H1 (cell line): Measurements from ENCODE around the gene APOL5. TPM values are rescaled to one million over a fixed set of nuclear protein-coding genes. Genes with fewer than 3 reads are reported as not detected.

Experiments used
- KDM5A ChIP-seq: fragments of 200-600 bp; IDR thresholded peaks from 2 replicates; pipeline ENCODE4 v1.7.1; 2012; ENCODE audit warnings: mild to moderate bottlenecking, low read length, inconsistent platforms, mixed read lengths
- SIN3A ChIP-seq, 2 experiments: IDR thresholded peaks in 1 of 2; conservative IDR thresholded peaks in 1 of 2; 2 replicates each; pipeline ENCODE4 v1.6.1; 2011 to 2012; ENCODE audit warnings: low read length in 2 of 2, improper control_type of control experiment in 1 of 2, low read depth in 1 of 2, mild to moderate bottlenecking in 1 of 2
- SIRT6 ChIP-seq: IDR thresholded peaks from one replicate; pipeline ENCODE4 v1.7.1; 2012; ENCODE audit warnings: low read length, inconsistent platforms
- polyA plus RNA-seq, 7 experiments: library from polyadenylated mRNA; depleted of rRNA in 3 of 7; stranded (reverse) in 5 of 7; unstranded in 2 of 7; fragments of >200 nt in 5 of 7; fragments of 200-250 nt in 2 of 7; gene quantifications; 1 replicate in 5 of 7; 2 replicates in 1 of 7; 4 replicates in 1 of 7; pipeline versions ENCODE4 v1.2.1 to v1.2.3, GENCODE V29; 2011 to 2013; ENCODE audit warnings: missing spikeins in 2 of 7, mixed read lengths in 2 of 7
- total RNA-seq: library from RNA; stranded (reverse); fragmentation: NEBNext Ultra II Directional; extraction: Animal tissue kit (Norgen Biotek cat#: 25700); gene quantifications from 2 replicates; pipeline ENCODE4 v1.2.1, GENCODE V29; 2021

The APOL5 gene
- total and polyA plus RNA-seq, 2 of the 8 experiments (the other 6 are each of a cell fraction or from before 2014, with no cell fraction given) = not detected

GRCh38 chr22:35726398-35726797 lies 8.7 kb downstream of the APOL5 start (continued):
- TF ChIP-seq SIN3A (conservative IDR thresholded peaks at IDR 0.05 in 1 of 2, IDR thresholded peaks at IDR 0.05 in 1 of 2; ENCODE audit: low read depth in 1 of 2, low read length in 2 of 2) (no peak), KDM5A (no peak), SIRT6 (no peak)
